Panc1 (cell line): ENCODE results near the gene ZNF579. TPM values are rescaled to one million over a fixed set of nuclear protein-coding genes. Genes with fewer than 3 reads are reported as not detected.
A peak's percentile ranks its signal among the peaks of the same experiment; 100 is the strongest.

ENCODE experiments used
- ATAC-seq: fragments of 200-7000 bp; cut with Tn5 transposase; 2 replicates; pipeline ENCODE4 v1.9.1; 2020; ENCODE audit warnings: mild to moderate bottlenecking, moderate library complexity
- BruUV-seq: library from RNA; stranded (reverse); fragments of 400-500 nt; replicated peaks from 2 replicates; lab custom pipeline; 2021; lab: Mats Ljungman, UMichigan
- CTCF ChIA-PET: fragments of 300-600 bp; sonication (Branson Sonifier 250); formaldehyde crosslinking; loops from one replicate; lab custom pipeline; 2022; ENCODE audit warnings: antibody characterized with exemption; lab: Charles Lee
- POLR2A ChIA-PET: fragments of 300-600 bp; sonication (Branson Sonifier 250); formaldehyde crosslinking; loops from one replicate; lab custom pipeline; 2022; ENCODE audit warnings: antibody characterized with exemption; lab: Charles Lee
- DNase-seq: peaks from one replicate; pipeline ENCODE4 v3.0.0-alpha.2; 2010; ENCODE audit warnings: low read depth, low spot score
- H3K27ac ChIP-seq: 2 replicates; pipeline ENCODE4 v1.5.1; 2011; ENCODE audit warnings: mild to moderate bottlenecking, low read length, inconsistent platforms
- H3K27me3 ChIP-seq: fragments of 200-500 bp; sonication (Bioruptor generic); 2 replicates; pipeline ENCODE4 v1.6.0; 2014; ENCODE audit warnings: low read length, inconsistent platforms; ENCODE audit not compliant: control insufficient read depth, insufficient read depth
- H3K36me3 ChIP-seq: fragments of 200-500 bp; sonication (Bioruptor generic); 2 replicates; pipeline ENCODE4 v1.5.1; 2014; ENCODE audit warnings: inconsistent platforms, mild to moderate bottlenecking, low read length, moderate library complexity; ENCODE audit not compliant: control insufficient read depth, insufficient read depth
- H3K4me1 ChIP-seq: 2 replicates; pipeline ENCODE4 v1.5.1; 2011; ENCODE audit warnings: inconsistent platforms, mild to moderate bottlenecking, low read length, moderate library complexity; ENCODE audit not compliant: control insufficient read depth, insufficient read depth
- H3K4me3 ChIP-seq, 2 experiments: 2 replicates each; pipeline ENCODE4 v1.5.1; 2011 to 2012; ENCODE audit warnings: low read depth in 2 of 2, low read length in 2 of 2, mild to moderate bottlenecking in 2 of 2, inconsistent platforms in 1 of 2, moderate library complexity in 1 of 2
- H3K9me3 ChIP-seq: fragments of 200-500 bp; sonication (Bioruptor generic); 2 replicates; pipeline ENCODE4 v1.5.1; 2014; ENCODE audit warnings: low read depth, mild to moderate bottlenecking, inconsistent platforms, low read length, moderate library complexity; ENCODE audit not compliant: control insufficient read depth, insufficient read depth
- POLR2AphosphoS5 ChIP-seq: IDR thresholded peaks from 2 replicates; pipeline ENCODE4 v1.6.1; 2012; ENCODE audit warnings: mild to moderate bottlenecking, low read depth, low read length, moderate library complexity
- SIN3A ChIP-seq: IDR thresholded peaks from 2 replicates; pipeline ENCODE4 v1.6.1; 2012; ENCODE audit warnings: low read depth, mild to moderate bottlenecking, low read length, moderate library complexity, borderline replicate concordance; ENCODE audit not compliant: insufficient read depth
- TCF7L2 ChIP-seq: IDR thresholded peaks from 2 replicates; pipeline ENCODE4 v1.6.1; 2011; ENCODE audit warnings: mild to moderate bottlenecking, low read depth, low read length, inconsistent platforms
- in situ Hi-C: cut with HindIII; loops from 2 replicates; pipeline ENCODE4 v1.10.0; 2016; ENCODE audit warnings: low sequenced_read_pairs, low pct_unique_long_range_greater_than_20kb
- intact Hi-C: fragments of 100-400 bp; cut with micrococcal nuclease; formaldehyde crosslinking; loops from one replicate; pipeline ENCODE4 v1.10.0; 2022; ENCODE audit not compliant: unreplicated experiment
- total RNA-seq: library from RNA; stranded (reverse); gene quantifications from one replicate; pipeline ENCODE4 v1.2.1, GENCODE V29; 2021; ENCODE audit not compliant: unreplicated experiment
- TF ChIP-seq, protein P1 (sequence below): fragments of 450-650 bp; IDR thresholded peaks from 2 replicates; pipeline ENCODE4 v1.5.1; 2017; ENCODE audit warnings: mild to moderate bottlenecking
- TF ChIP-seq, protein P2 (sequence below), 2 experiments: IDR thresholded peaks; 2 replicates each; pipeline ENCODE4 v1.6.1; 2011 to 2012; ENCODE audit warnings: low read depth in 2 of 2, control low read depth in 1 of 2, low read length in 1 of 2, mild to moderate bottlenecking in 1 of 2, moderate library complexity in 1 of 2; ENCODE audit not compliant: insufficient read depth in 1 of 2

The ZNF579 gene
- total RNA-seq, 1 experiment from 2014 or later, result 39.5 TPM

DNA sequence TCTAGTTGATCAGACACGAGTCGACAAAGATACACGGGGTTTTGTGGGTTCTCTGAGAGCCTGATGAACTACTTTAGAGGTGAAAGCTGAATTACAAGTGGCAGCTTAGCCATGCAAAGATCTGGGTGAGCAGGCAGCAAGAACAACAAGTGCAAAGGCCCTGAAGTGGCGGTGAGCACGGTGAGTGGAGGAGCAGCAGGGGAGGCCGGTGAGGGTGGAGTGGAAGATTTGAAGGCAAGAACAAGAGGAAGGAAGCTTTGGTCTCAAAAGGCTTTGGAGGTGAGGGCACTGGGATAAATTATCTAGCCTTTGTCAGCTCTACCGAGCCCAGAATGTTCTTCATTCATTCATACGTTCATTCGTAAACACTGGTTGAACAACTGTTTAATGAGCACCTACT lies 26.2 kb upstream of the ZNF579 start:
- ATAC-seq, result no peak
- Histone ChIP-seq H3K4me3 (peak overlapping the region; percentile 74 to 88), H3K9me3 (no peaks in the 10 kb centered on the region), H3K36me3 (no peaks in the 10 kb centered on the region), H3K27ac (peak overlapping the region; percentile 93), H3K27me3 (no peaks in the 10 kb centered on the region), H3K4me1 (peaks cover 11% of the 10 kb centered on the region)
- intact Hi-C loops (loop anchor here (2.0 kb wide), 1 partner anchor 90 kb away; no protein-coding TSS in a partner anchor), in situ Hi-C loops (no loop called here)
- ChIA-PET POLR2A (no interaction called here), CTCF (interaction anchor here (0.9 to 1.6 kb wide), 4 partner anchors 18 to 90 kb away, joined by 3 to 10 read pairs (median 6); no protein-coding TSS in a partner anchor)
- BruUV-seq, result no TSS peak
- no peak for TF ChIP-seq TCF7L2
- TF ChIP-seq, protein P1, sequence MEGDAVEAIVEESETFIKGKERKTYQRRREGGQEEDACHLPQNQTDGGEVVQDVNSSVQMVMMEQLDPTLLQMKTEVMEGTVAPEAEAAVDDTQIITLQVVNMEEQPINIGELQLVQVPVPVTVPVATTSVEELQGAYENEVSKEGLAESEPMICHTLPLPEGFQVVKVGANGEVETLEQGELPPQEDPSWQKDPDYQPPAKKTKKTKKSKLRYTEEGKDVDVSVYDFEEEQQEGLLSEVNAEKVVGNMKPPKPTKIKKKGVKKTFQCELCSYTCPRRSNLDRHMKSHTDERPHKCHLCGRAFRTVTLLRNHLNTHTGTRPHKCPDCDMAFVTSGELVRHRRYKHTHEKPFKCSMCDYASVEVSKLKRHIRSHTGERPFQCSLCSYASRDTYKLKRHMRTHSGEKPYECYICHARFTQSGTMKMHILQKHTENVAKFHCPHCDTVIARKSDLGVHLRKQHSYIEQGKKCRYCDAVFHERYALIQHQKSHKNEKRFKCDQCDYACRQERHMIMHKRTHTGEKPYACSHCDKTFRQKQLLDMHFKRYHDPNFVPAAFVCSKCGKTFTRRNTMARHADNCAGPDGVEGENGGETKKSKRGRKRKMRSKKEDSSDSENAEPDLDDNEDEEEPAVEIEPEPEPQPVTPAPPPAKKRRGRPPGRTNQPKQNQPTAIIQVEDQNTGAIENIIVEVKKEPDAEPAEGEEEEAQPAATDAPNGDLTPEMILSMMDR, result no peak
- no peak for TF ChIP-seq POLR2AphosphoS5
- TF ChIP-seq SIN3A, result no peak
- TF ChIP-seq, protein P2, sequence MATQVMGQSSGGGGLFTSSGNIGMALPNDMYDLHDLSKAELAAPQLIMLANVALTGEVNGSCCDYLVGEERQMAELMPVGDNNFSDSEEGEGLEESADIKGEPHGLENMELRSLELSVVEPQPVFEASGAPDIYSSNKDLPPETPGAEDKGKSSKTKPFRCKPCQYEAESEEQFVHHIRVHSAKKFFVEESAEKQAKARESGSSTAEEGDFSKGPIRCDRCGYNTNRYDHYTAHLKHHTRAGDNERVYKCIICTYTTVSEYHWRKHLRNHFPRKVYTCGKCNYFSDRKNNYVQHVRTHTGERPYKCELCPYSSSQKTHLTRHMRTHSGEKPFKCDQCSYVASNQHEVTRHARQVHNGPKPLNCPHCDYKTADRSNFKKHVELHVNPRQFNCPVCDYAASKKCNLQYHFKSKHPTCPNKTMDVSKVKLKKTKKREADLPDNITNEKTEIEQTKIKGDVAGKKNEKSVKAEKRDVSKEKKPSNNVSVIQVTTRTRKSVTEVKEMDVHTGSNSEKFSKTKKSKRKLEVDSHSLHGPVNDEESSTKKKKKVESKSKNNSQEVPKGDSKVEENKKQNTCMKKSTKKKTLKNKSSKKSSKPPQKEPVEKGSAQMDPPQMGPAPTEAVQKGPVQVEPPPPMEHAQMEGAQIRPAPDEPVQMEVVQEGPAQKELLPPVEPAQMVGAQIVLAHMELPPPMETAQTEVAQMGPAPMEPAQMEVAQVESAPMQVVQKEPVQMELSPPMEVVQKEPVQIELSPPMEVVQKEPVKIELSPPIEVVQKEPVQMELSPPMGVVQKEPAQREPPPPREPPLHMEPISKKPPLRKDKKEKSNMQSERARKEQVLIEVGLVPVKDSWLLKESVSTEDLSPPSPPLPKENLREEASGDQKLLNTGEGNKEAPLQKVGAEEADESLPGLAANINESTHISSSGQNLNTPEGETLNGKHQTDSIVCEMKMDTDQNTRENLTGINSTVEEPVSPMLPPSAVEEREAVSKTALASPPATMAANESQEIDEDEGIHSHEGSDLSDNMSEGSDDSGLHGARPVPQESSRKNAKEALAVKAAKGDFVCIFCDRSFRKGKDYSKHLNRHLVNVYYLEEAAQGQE (IDR thresholded peaks at IDR 0.05; ENCODE audit: insufficient read depth in 1 of 2, low read depth in 2 of 2, low read length in 1 of 2), result no peak
- no peak for DNase-seq

DNA sequence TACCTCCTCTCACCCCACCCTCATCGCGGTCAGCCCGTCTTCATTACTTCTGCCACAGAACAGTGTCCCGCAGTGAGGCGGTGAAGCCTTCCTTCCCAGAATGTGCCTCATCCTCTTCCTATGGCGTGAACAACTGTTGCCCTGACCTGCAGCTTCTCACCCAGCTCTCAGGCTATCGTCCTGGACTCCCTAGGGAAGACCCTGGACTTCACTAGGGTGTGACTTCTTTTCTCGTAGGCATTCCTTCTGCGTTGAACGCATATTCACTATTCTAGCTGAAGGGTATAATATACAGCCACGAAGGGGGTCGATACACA lies 25.8 kb upstream of the ZNF579 start:
- in situ Hi-C loops (no loop called here), intact Hi-C loops (loop anchor here (2.0 kb wide), 1 partner anchor 90 kb away; no protein-coding TSS in a partner anchor)
- Histone ChIP-seq H3K36me3 (no peaks in the 10 kb centered on the region), H3K27me3 (no peaks in the 10 kb centered on the region), H3K4me1 (peaks cover 13% of the 10 kb centered on the region), H3K9me3 (no peaks in the 10 kb centered on the region), H3K27ac (peak overlapping the region; percentile 93), H3K4me3 (peak overlapping the region; percentile 74 to 88)
- no peak for ATAC-seq
- ChIA-PET POLR2A (interaction anchor here (0.6 kb wide), 1 partner anchor 28 kb away, joined by 4 read pairs; no protein-coding TSS in a partner anchor), CTCF (interaction anchor here (0.5 to 1.6 kb wide), 5 partner anchors 19 to 89 kb away, joined by 3 to 10 read pairs (median 6); no protein-coding TSS in a partner anchor)
- no peak for DNase-seq
- BruUV-seq, result no TSS peak
- TF ChIP-seq, protein P2 (IDR thresholded peaks at IDR 0.05; ENCODE audit: insufficient read depth in 1 of 2, low read depth in 2 of 2, low read length in 1 of 2), result no peak
- TF ChIP-seq POLR2AphosphoS5 (no peak), TCF7L2 (no peak), SIN3A (no peak)
- TF ChIP-seq, protein P1, result no peak; the same call in 1 of the 2 replicates
